ENCODE data around the gene TRABD2B. TPM values are rescaled to one million over a fixed set of nuclear protein-coding genes. Genes with fewer than 3 reads are reported as not detected.
A peak's percentile ranks its signal among the peaks of the same experiment; 100 is the strongest.

The TRABD2B gene
- total and polyA plus RNA-seq, 8 donors: 1.6 to 3.8 (median 3.0) TPM

- 98 to 100% methylated on average over 1 of the region's 1 CpG for WGBS, 2 donors
- no peak overlapping the region for H3K4me3 ChIP-seq
- intact Hi-C loops (cut with DNase I): no loop called here
- no peak for DNase-seq
- no peaks in the 10 kb centered on the region for H3K9me3 ChIP-seq
- no peak for FAIRE-seq
- no peak overlapping the region for H3K27ac ChIP-seq
- no peaks in the 10 kb centered on the region for H3K27me3 ChIP-seq
- no peaks in the 10 kb centered on the region for H3K36me3 ChIP-seq
- ATAC-seq: no peak
- TF ChIP-seq CTCF (IDR thresholded peaks at IDR 0.05): no peak
- H3K4me1 ChIP-seq: peaks cover 0 to 3% (median 0%) of the 10 kb centered on the region in 3 donors
Measured at GRCh38 chr1:48000883-48001282, 3.7 kb upstream of the TRABD2B start.

DNA sequence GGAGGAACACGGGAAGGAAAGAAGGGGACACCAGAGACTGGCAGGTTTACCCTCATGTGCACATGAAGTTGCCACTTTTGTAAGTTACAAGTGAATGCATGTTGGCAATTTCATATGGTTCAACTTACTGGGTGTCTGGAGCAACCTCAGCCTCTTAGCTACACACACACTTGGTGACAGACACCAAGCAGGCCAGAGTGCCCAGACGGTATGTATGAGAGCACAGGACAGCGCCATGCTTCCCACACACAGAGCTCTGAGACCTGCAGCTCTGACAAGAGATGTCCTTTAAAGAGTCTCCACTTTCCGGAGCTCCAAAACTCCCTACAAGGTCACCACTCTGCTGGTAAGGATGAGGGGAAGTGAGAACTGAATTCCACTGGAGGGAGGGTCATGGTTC is 1.9 kb upstream of the TRABD2B start:
- TF ChIP-seq CTCF (IDR thresholded peaks at IDR 0.05): no peak
- Histone ChIP-seq H3K9me3 (no peaks in the 10 kb centered on the region), H3K36me3 (no peaks in the 10 kb centered on the region), H3K4me1 (peaks cover 0 to 3% (median 0%) of the 10 kb centered on the region in 3 donors), H3K4me3 (no peak overlapping the region), H3K27me3 (no peaks in the 10 kb centered on the region), H3K27ac (no peak overlapping the region)
- 70 to 77% methylated on average over 4 of the region's 4 CpGs for WGBS, 2 donors
- FAIRE-seq (no peak), ATAC-seq (no peak), DNase-seq (no peak)
- intact Hi-C loops (cut with DNase I): no loop called here

- no peak for TF ChIP-seq CTCF (IDR thresholded peaks at IDR 0.05)
Measured at GRCh38 chr1:47998396-47998990, 1.3 kb upstream of the TRABD2B start.

DNA sequence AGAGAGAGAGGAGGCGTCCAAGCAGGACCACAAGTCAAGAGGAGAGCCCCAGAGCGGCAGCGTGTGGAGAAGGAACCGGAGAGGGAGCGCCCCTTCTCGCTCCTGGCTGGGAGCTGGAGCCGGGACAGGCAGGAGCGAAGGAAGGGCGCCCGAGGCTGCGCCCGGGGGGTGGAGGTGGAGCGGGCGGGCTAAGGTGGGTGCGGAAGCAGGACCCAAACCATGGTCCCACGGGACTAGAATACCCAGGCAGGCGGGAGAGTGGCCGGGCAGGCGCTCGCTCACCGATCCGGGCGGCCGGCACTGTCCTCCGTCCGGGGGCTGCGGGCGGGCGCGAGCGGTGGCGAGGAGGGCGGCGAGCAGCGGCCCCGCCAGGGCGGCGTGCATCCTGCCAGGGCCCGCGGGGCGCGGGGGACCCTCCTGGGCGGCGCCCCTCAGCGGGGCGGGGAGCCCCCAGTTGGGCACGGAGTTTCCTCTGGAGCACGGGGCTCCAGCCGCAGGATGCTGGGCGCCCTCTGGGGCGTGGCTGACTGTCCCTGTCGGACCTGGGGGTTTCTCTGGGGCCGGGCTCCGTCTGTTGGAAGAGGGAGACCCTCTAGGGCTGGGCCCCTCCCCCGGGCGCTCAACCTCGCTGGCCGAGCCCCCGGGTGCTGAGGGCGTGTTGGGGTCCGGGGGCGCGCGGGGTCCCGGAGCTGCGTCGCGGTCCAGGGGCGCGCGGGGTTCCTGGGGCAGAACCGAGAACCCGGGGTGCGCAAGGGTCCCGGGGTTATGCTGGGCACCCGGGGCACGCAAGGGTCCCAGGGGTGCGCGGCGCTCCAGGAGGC is 569 bp downstream of the TRABD2B start:
- DNase-seq: peak in 5 of 6 donors; percentile 16 to 77 (median 50)
- no peaks in the 10 kb centered on the region for H3K9me3 ChIP-seq
- WGBS, 2 donors: 4% methylated on average over 64 to 80 of the region's 80 CpGs

More at GRCh38 chr1:47998396-47998990, 1.3 kb upstream of the TRABD2B start:
- Histone ChIP-seq H3K36me3 (no peaks in the 10 kb centered on the region), H3K4me1 (peaks cover 0 to 3% (median 0%) of the 10 kb centered on the region in 3 donors), H3K9me3 (no peaks in the 10 kb centered on the region), H3K27me3 (no peaks in the 10 kb centered on the region), H3K27ac (no peak overlapping the region), H3K4me3 (no peak overlapping the region)
- ATAC-seq (no peak), FAIRE-seq (no peak), DNase-seq (no peak)
- intact Hi-C loops (cut with DNase I): no loop called here
- 65 to 70% methylated on average over 8 of the region's 8 CpGs for whole genome bisulfite sequencing, 2 donors

More for the DNA sequence above, 569 bp downstream of the TRABD2B start:
- peaks cover 0 to 3% (median 0%) of the 10 kb centered on the region in 3 donors for H3K4me1 ChIP-seq
- no peaks in the 10 kb centered on the region for H3K36me3 ChIP-seq
- FAIRE-seq (no peak), ATAC-seq (peak; percentile 24 to 49 (median 43))
- peak overlapping the region; percentile 28 to 57 (median 52) for H3K4me3 ChIP-seq
- TF ChIP-seq CTCF (IDR thresholded peaks at IDR 0.05): no peak
- no peaks in the 10 kb centered on the region for H3K27me3 ChIP-seq
- intact Hi-C loops (cut with DNase I): no loop called here
- peak overlapping the region; percentile 68 to 80 (median 74) for H3K27ac ChIP-seq
